Neural cell (in vitro differentiated cells): ENCODE data around the gene PODNL1.

Experiments
- EZH2 ChIP-seq: fragments of 200-600, 300-800 bp; shearing (Covaris generic), sonication (generic); IDR thresholded peaks from 2 replicates; pipeline ENCODE4 v1.6.1; 2014; ENCODE audit warnings: antibody characterized with exemption, low read length, borderline replicate concordance, mild to moderate bottlenecking; ENCODE audit not compliant: insufficient read depth, poor library complexity, severe bottlenecking
- RAD21 ChIP-seq: fragments of 450-650 bp; conservative IDR thresholded peaks from 2 replicates; pipeline ENCODE4 v1.6.1; 2014; ENCODE audit warnings: antibody characterized with exemption, mild to moderate bottlenecking, moderate library complexity
- TAF1 ChIP-seq: IDR thresholded peaks from 2 replicates; pipeline ENCODE4 v1.6.1; 2012; ENCODE audit warnings: low read depth
- TF ChIP-seq, protein P1 (sequence below): fragments of 450-650 bp; IDR thresholded peaks from 2 replicates; pipeline ENCODE4 v1.5.1; 2014; ENCODE audit warnings: antibody characterized with exemption, mild to moderate bottlenecking, moderate library complexity; ENCODE audit not compliant: poor library complexity, severe bottlenecking
- TF ChIP-seq, protein P2 (sequence below): IDR thresholded peaks from 2 replicates; pipeline ENCODE4 v1.6.1; 2012; ENCODE audit warnings: borderline replicate concordance

DNA sequence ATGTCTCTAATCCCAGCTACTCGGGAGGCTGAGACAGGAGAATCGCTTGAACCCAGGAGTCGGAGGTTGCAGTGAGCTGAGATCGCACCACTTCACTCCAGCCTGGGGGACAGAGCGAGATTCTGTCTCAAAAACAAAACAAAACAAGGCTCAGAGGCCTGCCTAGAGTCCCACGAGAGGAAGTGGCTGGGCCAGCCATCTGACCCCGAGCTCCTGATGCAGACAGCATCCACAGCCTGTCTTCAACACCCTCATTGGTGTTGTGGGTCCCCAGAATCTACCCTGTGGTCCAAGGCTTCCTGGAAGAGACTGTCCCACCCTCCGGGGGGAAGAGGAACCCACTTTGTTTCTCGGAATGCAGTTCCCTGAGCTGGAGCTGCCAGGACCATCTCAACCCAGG, 43.2 kb upstream of the PODNL1 start:
- TF ChIP-seq, protein P1, sequence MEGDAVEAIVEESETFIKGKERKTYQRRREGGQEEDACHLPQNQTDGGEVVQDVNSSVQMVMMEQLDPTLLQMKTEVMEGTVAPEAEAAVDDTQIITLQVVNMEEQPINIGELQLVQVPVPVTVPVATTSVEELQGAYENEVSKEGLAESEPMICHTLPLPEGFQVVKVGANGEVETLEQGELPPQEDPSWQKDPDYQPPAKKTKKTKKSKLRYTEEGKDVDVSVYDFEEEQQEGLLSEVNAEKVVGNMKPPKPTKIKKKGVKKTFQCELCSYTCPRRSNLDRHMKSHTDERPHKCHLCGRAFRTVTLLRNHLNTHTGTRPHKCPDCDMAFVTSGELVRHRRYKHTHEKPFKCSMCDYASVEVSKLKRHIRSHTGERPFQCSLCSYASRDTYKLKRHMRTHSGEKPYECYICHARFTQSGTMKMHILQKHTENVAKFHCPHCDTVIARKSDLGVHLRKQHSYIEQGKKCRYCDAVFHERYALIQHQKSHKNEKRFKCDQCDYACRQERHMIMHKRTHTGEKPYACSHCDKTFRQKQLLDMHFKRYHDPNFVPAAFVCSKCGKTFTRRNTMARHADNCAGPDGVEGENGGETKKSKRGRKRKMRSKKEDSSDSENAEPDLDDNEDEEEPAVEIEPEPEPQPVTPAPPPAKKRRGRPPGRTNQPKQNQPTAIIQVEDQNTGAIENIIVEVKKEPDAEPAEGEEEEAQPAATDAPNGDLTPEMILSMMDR: no peak
- no peak for TF ChIP-seq EZH2
- no peak for TF ChIP-seq TAF1
- no peak for TF ChIP-seq RAD21
- TF ChIP-seq, protein P2, sequence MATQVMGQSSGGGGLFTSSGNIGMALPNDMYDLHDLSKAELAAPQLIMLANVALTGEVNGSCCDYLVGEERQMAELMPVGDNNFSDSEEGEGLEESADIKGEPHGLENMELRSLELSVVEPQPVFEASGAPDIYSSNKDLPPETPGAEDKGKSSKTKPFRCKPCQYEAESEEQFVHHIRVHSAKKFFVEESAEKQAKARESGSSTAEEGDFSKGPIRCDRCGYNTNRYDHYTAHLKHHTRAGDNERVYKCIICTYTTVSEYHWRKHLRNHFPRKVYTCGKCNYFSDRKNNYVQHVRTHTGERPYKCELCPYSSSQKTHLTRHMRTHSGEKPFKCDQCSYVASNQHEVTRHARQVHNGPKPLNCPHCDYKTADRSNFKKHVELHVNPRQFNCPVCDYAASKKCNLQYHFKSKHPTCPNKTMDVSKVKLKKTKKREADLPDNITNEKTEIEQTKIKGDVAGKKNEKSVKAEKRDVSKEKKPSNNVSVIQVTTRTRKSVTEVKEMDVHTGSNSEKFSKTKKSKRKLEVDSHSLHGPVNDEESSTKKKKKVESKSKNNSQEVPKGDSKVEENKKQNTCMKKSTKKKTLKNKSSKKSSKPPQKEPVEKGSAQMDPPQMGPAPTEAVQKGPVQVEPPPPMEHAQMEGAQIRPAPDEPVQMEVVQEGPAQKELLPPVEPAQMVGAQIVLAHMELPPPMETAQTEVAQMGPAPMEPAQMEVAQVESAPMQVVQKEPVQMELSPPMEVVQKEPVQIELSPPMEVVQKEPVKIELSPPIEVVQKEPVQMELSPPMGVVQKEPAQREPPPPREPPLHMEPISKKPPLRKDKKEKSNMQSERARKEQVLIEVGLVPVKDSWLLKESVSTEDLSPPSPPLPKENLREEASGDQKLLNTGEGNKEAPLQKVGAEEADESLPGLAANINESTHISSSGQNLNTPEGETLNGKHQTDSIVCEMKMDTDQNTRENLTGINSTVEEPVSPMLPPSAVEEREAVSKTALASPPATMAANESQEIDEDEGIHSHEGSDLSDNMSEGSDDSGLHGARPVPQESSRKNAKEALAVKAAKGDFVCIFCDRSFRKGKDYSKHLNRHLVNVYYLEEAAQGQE: no peak
